DND-41 (cell line): ENCODE data around the gene CDC123.
A peak's percentile ranks its signal among the peaks of the same experiment; 100 is the strongest.

ENCODE experiments used
- EZH2 ChIP-seq: IDR thresholded peaks from 3 replicates; pipeline ENCODE4 v1.6.1; 2012; ENCODE audit warnings: borderline replicate concordance, low read depth, mild to moderate bottlenecking, moderate library complexity, low read length, inconsistent platforms; ENCODE audit not compliant: severe bottlenecking
- TF ChIP-seq, protein P1 (sequence below): IDR thresholded peaks from 2 replicates; pipeline ENCODE4 v1.5.1; 2012; ENCODE audit warnings: borderline replicate concordance, low read length, moderate library complexity, mild to moderate bottlenecking; ENCODE audit not compliant: poor library complexity, severe bottlenecking; ENCODE audit errors: extremely low read depth

GRCh38 chr10:12180221-12180974, 15.6 kb upstream of the CDC123 start:
- TF ChIP-seq, protein P1, sequence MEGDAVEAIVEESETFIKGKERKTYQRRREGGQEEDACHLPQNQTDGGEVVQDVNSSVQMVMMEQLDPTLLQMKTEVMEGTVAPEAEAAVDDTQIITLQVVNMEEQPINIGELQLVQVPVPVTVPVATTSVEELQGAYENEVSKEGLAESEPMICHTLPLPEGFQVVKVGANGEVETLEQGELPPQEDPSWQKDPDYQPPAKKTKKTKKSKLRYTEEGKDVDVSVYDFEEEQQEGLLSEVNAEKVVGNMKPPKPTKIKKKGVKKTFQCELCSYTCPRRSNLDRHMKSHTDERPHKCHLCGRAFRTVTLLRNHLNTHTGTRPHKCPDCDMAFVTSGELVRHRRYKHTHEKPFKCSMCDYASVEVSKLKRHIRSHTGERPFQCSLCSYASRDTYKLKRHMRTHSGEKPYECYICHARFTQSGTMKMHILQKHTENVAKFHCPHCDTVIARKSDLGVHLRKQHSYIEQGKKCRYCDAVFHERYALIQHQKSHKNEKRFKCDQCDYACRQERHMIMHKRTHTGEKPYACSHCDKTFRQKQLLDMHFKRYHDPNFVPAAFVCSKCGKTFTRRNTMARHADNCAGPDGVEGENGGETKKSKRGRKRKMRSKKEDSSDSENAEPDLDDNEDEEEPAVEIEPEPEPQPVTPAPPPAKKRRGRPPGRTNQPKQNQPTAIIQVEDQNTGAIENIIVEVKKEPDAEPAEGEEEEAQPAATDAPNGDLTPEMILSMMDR, result peak; percentile 5
- no peak for TF ChIP-seq EZH2
